ENCODE measurements around the gene CELF4.

CELF4 gene

GRCh38 chr18:37393945-37394609 is 171.5 kb downstream of the CELF4 start:
- no peak for FAIRE-seq
- no peak for TF ChIP-seq POLR2A (IDR thresholded peaks at IDR 0.05; ENCODE audit: low read depth, low read length)
- TF ChIP-seq PAX5 (IDR thresholded peaks at IDR 0.05; ENCODE audit: insufficient read depth, low read length, severe bottlenecking) = no peak
- TF ChIP-seq SPI1 (IDR thresholded peaks at IDR 0.05; ENCODE audit: low read depth, low read length) = no peak
- no peak for TF ChIP-seq TAF1 (IDR thresholded peaks at IDR 0.05; ENCODE audit: low read depth, low read length)
- TF ChIP-seq POU2F2 (IDR thresholded peaks at IDR 0.05; ENCODE audit: low read depth, low read length) = no peak
- no peak for TF ChIP-seq POLR2AphosphoS5 (IDR thresholded peaks at IDR 0.05; ENCODE audit: low read depth, low read length)
- DNase-seq (ENCODE audit: insufficient read length, low spot score) = no peak

DNA sequence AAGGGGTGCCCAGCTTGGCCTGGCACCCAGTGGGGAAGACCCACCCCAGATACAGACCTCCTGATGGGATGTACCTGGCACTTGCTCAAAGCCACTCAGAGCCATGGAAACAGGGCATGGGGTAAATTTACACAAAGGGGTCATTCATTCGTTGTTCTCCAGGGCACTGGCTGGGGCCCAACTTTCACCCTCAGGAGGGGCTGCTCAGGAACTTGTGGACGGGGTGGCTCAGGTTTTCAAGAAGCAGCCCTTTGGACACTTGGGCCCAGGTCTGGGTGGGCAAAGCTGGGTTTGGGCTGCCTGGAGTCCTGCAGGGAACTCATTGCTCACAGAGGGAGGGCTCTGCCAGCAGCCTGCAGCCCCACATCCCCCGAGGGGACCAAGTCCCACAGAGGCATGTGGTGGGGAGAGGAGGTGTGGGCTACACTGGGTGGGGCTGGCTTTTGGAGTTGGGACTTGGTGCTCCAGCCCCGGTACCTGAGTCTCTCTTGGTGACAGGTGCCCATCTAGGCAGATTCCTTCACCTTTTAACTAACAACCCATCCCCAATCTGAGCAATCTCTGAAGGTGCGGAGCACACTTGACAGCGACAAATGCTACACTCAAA is 172.3 kb downstream of the CELF4 start:
- TF ChIP-seq POU2F2 (IDR thresholded peaks at IDR 0.05; ENCODE audit: low read depth, low read length) (no peak), POLR2AphosphoS5 (IDR thresholded peaks at IDR 0.05; ENCODE audit: low read depth, low read length) (no peak), POLR2A (IDR thresholded peaks at IDR 0.05; ENCODE audit: low read depth, low read length) (no peak), SPI1 (IDR thresholded peaks at IDR 0.05; ENCODE audit: low read depth, low read length) (no peak), TAF1 (IDR thresholded peaks at IDR 0.05; ENCODE audit: low read depth, low read length) (no peak), PAX5 (IDR thresholded peaks at IDR 0.05; ENCODE audit: insufficient read depth, low read length, severe bottlenecking) (no peak)
- DNase-seq (ENCODE audit: insufficient read length, low spot score) (no peak), FAIRE-seq (no peak)

DNA sequence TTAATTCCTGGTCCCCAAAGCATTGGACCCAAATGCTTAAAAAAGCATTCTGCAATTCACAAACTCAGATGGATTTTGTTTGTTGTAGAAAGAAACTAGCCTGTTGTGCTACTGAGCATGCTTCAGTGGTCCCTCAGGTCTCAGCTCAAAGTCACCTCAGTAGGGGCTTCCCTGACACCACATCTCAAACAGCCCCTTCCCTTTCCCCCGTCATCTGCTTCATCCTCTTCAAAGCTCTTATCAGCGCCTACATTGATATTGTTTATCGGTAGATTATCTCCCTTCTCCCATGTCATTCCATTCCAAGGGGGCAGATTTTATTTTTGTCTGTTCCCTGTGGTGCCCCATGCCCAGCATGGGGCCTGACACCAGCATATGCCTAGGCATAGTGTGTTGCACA is 172.9 kb downstream of the CELF4 start:
- no peak for DNase-seq (ENCODE audit: insufficient read length, low spot score)
- no peak for FAIRE-seq
- no peak for TF ChIP-seq POLR2AphosphoS5 (IDR thresholded peaks at IDR 0.05; ENCODE audit: low read depth, low read length)
- TF ChIP-seq POLR2A (IDR thresholded peaks at IDR 0.05; ENCODE audit: low read depth, low read length) = no peak
- no peak for TF ChIP-seq POU2F2 (IDR thresholded peaks at IDR 0.05; ENCODE audit: low read depth, low read length)
- TF ChIP-seq PAX5 (IDR thresholded peaks at IDR 0.05; ENCODE audit: insufficient read depth, low read length, severe bottlenecking) = no peak
- TF ChIP-seq TAF1 (IDR thresholded peaks at IDR 0.05; ENCODE audit: low read depth, low read length) = no peak

DNA sequence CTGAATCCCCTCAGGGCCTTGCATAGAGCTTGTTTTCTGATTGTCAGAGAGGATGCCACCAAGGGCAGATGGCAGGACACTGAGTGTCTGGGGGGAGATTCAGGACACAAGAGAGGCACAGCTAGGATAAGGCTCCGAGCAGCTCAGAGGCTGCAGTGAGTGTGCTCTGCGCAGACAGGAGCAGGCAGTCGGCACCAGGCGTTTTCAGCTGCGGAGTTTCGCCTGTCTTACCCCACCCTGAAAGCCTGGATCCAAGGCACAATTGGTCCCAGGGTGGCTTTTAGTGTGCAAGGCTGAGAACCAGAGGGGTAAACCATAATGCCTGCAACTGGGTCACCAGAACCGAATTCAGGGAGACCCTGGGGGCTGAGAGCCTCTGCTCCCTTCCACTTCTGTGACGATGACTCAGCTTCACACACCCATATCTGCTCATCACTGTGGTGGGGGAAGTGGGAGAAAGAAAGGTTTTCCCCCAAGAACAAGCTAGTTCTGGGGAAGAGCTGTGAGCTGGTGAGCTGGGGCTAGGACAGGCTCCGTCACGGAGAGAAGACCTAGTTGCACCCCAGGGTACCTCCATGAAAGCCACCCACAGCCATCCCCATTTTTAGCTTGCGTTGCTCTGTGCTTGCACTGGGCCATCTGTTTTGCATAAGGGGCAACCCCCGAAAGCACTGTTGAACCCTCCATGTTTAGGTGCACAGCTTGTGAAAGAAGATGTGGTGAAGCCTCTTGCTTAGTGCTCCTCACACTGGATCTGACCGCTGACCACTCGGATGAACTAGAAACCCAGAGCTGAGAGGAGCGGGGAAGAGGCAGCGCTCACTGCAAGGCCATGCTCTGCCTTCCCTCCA is 173.7 kb downstream of the CELF4 start:
- TF ChIP-seq POLR2A (IDR thresholded peaks at IDR 0.05; ENCODE audit: low read depth, low read length) (no peak), SPI1 (IDR thresholded peaks at IDR 0.05; ENCODE audit: low read depth, low read length) (peak; percentile 55), TAF1 (IDR thresholded peaks at IDR 0.05; ENCODE audit: low read depth, low read length) (no peak), POU2F2 (IDR thresholded peaks at IDR 0.05; ENCODE audit: low read depth, low read length) (peak; percentile 77), PAX5 (IDR thresholded peaks at IDR 0.05; ENCODE audit: insufficient read depth, low read length, severe bottlenecking) (no peak)
- no peak for FAIRE-seq
- DNase-seq (ENCODE audit: insufficient read length, low spot score) = no peak

DNA sequence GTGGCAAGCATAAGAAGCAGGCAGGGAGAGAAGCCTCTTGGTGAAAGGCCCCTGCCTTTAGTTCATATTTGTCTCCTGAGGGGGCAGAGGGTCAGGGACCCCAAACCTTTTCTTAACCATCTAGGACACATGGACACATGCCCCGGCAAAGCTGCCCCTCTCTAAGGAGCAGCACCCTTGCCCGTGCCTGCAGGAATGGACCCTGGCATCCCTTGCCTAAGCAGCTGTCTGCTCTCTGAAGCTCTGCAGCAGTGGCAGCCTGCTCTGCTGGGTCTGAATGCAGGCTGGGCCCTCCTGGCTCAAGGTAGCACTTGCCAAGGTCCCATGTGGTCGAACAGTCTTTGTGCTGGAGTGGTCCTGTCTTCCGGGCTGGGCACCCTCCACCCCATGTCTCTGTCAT is 174.4 kb downstream of the CELF4 start:
- DNase-seq (ENCODE audit: insufficient read length, low spot score) (no peak), FAIRE-seq (no peak)
- no peak for TF ChIP-seq POU2F2 (IDR thresholded peaks at IDR 0.05; ENCODE audit: low read depth, low read length)
- TF ChIP-seq SPI1 (IDR thresholded peaks at IDR 0.05; ENCODE audit: low read depth, low read length) = no peak
- no peak for TF ChIP-seq POLR2A (IDR thresholded peaks at IDR 0.05; ENCODE audit: low read depth, low read length)
- no peak for TF ChIP-seq POLR2AphosphoS5 (IDR thresholded peaks at IDR 0.05; ENCODE audit: low read depth, low read length)
- no peak for TF ChIP-seq PAX5 (IDR thresholded peaks at IDR 0.05; ENCODE audit: insufficient read depth, low read length, severe bottlenecking)
- no peak for TF ChIP-seq TAF1 (IDR thresholded peaks at IDR 0.05; ENCODE audit: low read depth, low read length)

- FAIRE-seq (no peak), DNase-seq (ENCODE audit: insufficient read length, low spot score) (no peak)
- TF ChIP-seq POU2F2 (IDR thresholded peaks at IDR 0.05; ENCODE audit: low read depth, low read length) = no peak
- no peak for TF ChIP-seq SPI1 (IDR thresholded peaks at IDR 0.05; ENCODE audit: low read depth, low read length)
- no peak for TF ChIP-seq POLR2A (IDR thresholded peaks at IDR 0.05; ENCODE audit: low read depth, low read length)
- TF ChIP-seq TAF1 (IDR thresholded peaks at IDR 0.05; ENCODE audit: low read depth, low read length) = no peak
- TF ChIP-seq POLR2AphosphoS5 (IDR thresholded peaks at IDR 0.05; ENCODE audit: low read depth, low read length) = no peak
- TF ChIP-seq PAX5 (IDR thresholded peaks at IDR 0.05; ENCODE audit: insufficient read depth, low read length, severe bottlenecking) = no peak
Measured at GRCh38 chr18:37390687-37391086, 174.9 kb downstream of the CELF4 start.

DNA sequence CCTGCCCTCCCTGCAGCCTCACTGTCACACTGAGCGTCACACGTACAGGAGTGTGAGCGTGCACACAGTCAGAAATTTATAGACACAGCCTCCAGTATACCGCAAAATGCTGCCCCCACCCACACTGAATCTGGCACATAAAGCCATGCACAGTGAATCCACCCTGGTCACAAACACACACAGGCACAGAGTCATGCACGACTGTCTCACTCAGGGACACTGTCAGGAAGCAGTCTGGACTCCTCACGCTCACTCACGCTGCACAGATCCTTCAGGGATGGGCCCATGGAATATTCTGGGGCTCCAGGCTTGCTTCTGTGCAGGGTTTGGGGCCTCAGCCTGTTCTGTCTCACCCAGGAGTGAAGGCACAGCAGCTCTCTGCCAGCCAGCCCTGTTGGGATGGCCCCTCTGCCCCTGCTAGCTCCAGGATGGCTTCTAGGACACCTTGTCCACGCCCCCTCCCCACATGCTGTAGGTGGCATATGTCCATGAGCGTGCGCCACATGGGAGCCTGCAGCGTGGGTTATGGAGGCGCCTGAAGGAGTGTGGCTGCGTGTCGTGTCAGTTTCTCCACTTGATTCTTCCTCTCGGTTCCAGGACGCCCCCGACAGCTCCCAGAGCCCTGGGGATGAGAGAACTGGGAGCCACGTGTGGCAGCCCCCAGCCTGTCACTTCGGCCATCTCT is 175.8 kb downstream of the CELF4 start:
- TF ChIP-seq PAX5 (IDR thresholded peaks at IDR 0.05; ENCODE audit: insufficient read depth, low read length, severe bottlenecking) (no peak), SPI1 (IDR thresholded peaks at IDR 0.05; ENCODE audit: low read depth, low read length) (no peak), TAF1 (IDR thresholded peaks at IDR 0.05; ENCODE audit: low read depth, low read length) (no peak), POLR2A (IDR thresholded peaks at IDR 0.05; ENCODE audit: low read depth, low read length) (no peak), POLR2AphosphoS5 (IDR thresholded peaks at IDR 0.05; ENCODE audit: low read depth, low read length) (no peak), POU2F2 (IDR thresholded peaks at IDR 0.05; ENCODE audit: low read depth, low read length) (no peak)
- DNase-seq (ENCODE audit: insufficient read length, low spot score) = no peak
- FAIRE-seq = no peak

GRCh38 chr18:37389041-37389440 is 176.6 kb downstream of the CELF4 start:
- FAIRE-seq = no peak
- DNase-seq (ENCODE audit: insufficient read length, low spot score) = no peak

More at GRCh38 chr18:37389041-37389440, 176.6 kb downstream of the CELF4 start:
- TF ChIP-seq PAX5 (IDR thresholded peaks at IDR 0.05; ENCODE audit: insufficient read depth, low read length, severe bottlenecking) = no peak
- no peak for TF ChIP-seq POLR2AphosphoS5 (IDR thresholded peaks at IDR 0.05; ENCODE audit: low read depth, low read length)
- TF ChIP-seq SPI1 (IDR thresholded peaks at IDR 0.05; ENCODE audit: low read depth, low read length) = no peak
- no peak for TF ChIP-seq POLR2A (IDR thresholded peaks at IDR 0.05; ENCODE audit: low read depth, low read length)
- no peak for TF ChIP-seq TAF1 (IDR thresholded peaks at IDR 0.05; ENCODE audit: low read depth, low read length)
- TF ChIP-seq POU2F2 (IDR thresholded peaks at IDR 0.05; ENCODE audit: low read depth, low read length) = no peak

Measured in GM12891 (cell line).